ENCODE data around the gene KIFBP. TPM values are rescaled to one million over a fixed set of nuclear protein-coding genes. Genes with fewer than 3 reads are reported as not detected.

Gene KIFBP
- total and polyA plus RNA-seq, 9 of the 15 experiments (the other 6 are each of a cell fraction or from before 2014, with no cell fraction given) = 5.6 to 23.2 (median 14.8) TPM

DNA sequence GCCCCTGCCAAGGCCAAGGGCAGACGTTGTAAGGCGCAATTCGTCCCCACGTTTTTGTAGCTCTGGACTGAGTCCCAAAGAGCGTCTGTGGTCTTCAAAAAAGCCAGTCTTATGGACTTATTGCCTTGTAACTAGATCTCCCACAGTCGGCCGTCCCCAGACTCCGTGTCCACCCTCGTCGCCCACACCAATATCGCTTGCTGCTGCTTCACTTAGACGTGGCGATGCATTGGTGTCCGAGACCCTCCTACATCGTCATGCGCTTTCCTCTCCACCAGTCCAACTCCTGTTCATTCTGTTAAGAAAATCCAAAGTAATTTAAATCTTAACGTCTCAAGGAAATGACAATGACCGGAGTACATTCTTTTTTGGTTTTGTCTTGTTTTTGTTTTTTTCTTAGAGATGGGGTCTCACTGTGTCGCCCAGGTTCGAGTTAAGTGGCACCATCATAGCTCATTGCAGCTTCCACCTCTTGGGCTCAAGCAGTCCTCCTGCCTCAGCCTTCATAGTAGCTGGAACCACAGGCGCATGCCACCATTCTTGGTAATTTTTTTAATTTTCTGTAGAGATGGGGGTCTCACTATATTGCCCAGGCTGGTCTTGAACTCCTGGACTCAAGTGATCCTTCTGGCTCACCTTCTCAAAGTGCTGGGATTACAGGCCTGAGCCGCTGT, 851 bp downstream of the KIFBP start (continued):
- TF ChIP-seq ZBTB40 (IDR thresholded peaks at IDR 0.05) (peak; percentile 32; the same call in 1 of the 2 replicates), ZBTB40 (CRISPR knock-in tag; IDR thresholded peaks at IDR 0.05) (no peak), TOE1 (IDR thresholded peaks at IDR 0.05; ENCODE audit: borderline replicate concordance) (no peak), TOE1 (CRISPR knock-in tag; IDR thresholded peaks at IDR 0.05; ENCODE audit: borderline replicate concordance, low read depth) (0 out of 2 replicates have a peak, but pooled peaks have one; percentile 70), NKRF (IDR thresholded peaks at IDR 0.05; ENCODE audit: borderline replicate concordance) (no peak), TSHZ1 (CRISPR knock-in tag; IDR thresholded peaks at IDR 0.05) (no peak), ZNF134 (CRISPR knock-in tag; conservative IDR thresholded peaks at IDR 0.05) (no peak), GTF2E2 (tag; IDR thresholded peaks at IDR 0.05) (0 out of 2 replicates have a peak, but pooled peaks have one; percentile 15), HDGF (IDR thresholded peaks at IDR 0.05) (0 out of 2 replicates have a peak, but pooled peaks have one; percentile 28), CREB5 (CRISPR knock-in tag; IDR thresholded peaks at IDR 0.05) (no peak)

Data from K562 (cell line).